ENCODE measurements around the gene DSCAM. TPM values are rescaled to one million over a fixed set of nuclear protein-coding genes. Genes with fewer than 3 reads are reported as not detected.

The DSCAM gene
- total RNA-seq = under 1 TPM in 1 of 4 donors, not detected in 3; 0.17 TPM

DNA sequence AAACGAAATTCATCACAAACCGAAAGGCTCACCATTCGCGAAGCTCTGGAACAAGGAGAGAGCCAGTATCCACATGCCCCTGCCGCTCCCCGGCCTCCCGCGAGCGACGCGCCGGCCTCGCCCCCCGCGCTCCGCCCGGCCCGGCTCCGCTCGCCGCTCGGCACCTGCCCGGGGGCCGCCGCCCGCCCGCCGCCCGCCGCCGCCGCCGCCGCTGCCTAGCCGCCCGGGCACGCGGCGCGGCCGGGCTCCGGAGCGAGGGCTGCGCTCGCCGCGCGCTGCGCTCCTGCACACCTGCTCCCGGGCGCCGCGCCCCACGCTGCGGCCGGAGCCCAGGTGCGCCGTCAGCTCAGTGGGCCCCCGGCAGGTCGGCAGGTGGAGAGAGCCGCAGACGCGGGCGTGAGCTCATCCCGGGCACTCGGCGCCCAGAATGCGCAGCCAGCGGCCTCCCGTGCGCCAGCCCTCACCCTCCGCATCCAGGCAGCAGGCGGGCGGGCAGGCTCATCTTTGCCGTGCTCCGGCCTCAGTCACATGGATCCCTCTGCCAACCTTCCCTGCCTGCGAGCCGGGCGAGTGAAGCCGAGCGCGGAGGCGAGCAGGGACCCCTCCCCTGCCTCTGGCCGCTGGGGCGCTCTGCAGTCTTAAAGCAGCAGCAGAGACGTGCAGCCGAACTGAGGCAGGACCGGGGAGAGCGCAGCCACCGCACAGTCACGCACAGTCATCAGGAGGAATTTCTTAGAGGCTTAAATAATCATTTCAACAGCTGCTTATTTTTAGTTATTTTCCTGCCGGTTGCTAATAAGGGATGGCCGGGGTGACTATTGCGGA, at the start of gene DSCAM:
TSS of gene DSCAM (minus strand) at position 572 of the 825 bp plus-strand sequence. CDS start at position 75, 497 bp downstream.
- no peak for TF ChIP-seq CTCF (IDR thresholded peaks at IDR 0.05; ENCODE audit: low read depth)

GRCh38 chr21:40886931-40887330, 40.0 kb upstream of the DSCAM start:
- no peak for TF ChIP-seq CTCF (IDR thresholded peaks at IDR 0.05; ENCODE audit: low read depth)

DNA sequence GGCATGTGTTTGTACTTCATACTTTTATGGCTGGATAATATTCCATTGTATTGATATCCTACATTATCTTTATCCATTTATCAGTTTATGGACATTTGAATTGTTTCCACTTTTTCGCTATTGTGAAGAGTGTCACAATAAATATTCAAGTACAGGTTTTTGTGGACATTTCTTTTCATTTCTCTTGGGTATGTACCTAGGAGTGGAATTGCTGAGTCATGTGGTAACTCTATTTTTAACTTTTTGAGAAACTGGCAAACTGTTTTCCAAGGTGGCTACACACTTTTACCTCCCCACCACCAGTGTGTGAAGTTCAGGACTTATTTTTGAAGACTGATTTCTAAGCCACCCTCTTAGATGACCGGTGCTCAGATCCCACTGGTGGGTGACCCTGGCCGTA, 39.0 kb upstream of the DSCAM start:
- TF ChIP-seq CTCF (IDR thresholded peaks at IDR 0.05; ENCODE audit: low read depth) = no peak

GRCh38 chr21:40882192-40882915, 35.4 kb upstream of the DSCAM start:
- no peak for TF ChIP-seq CTCF (IDR thresholded peaks at IDR 0.05; ENCODE audit: low read depth)

GRCh38 chr21:40881767-40882166, 34.8 kb upstream of the DSCAM start:
- TF ChIP-seq CTCF (IDR thresholded peaks at IDR 0.05; ENCODE audit: low read depth) = no peak

DNA sequence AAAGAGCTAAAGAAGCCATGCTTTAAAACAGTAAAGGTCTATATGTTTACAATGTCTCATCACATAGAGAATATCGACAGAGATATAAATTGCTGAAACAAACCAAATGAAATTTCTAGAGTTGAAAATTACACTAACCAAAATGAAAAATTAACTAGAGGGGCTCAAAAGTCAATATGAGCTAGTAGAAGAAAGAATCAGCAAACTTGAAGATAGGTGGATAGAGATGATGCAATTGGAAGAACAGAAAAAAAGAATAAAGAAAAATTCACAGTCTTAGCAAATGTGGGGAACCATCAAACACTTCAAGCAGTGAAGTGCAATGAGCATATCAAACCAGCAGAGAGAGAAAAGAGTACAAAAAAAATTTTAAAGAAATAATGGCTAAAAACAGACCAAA, 24.1 kb upstream of the DSCAM start:
- TF ChIP-seq CTCF (IDR thresholded peaks at IDR 0.05; ENCODE audit: low read depth) = no peak

DNA sequence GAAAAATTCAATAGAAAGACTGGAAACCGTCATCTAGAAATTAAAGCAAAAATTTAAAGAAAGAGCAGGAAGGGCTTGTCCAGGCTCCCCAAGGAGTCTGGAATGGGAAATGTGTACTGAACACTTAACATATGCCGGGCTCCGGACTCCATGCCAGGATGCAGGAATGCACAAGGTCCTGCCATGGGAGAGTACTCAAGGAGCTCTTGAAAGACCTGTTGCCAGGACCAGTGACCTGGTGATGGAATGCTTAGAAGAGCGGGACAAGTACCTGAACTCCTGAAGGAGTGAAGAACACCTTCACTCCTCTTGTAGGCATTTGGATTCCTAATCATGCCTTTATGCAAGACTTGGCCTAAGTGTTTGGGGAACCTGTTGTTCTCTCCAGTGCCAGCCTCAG, 16.9 kb upstream of the DSCAM start:
- TF ChIP-seq CTCF (IDR thresholded peaks at IDR 0.05; ENCODE audit: low read depth) = no peak
